Natural killer cell (primary cell): ENCODE results near the gene SPRR4. TPM values are rescaled to one million over a fixed set of nuclear protein-coding genes. Genes with fewer than 3 reads are reported as not detected.

Experiments
- ATAC-seq, 3 donors: fragments of 150-1000 bp in 2 of 3; fragments of 200-7000 bp in 1 of 3; cut with Tn5 transposase; 1 replicate in 1 of 3; 2 replicates in 2 of 3; pipeline ENCODE4 v1.10.0; 2021; ENCODE audit warnings: mild to moderate bottlenecking in 2 of 3, moderate library complexity in 2 of 3
- DNase-seq, 2 donors: peaks; one replicate each; pipeline versions ENCODE4 v3.0.0 to v3.0.0-alpha.2; 2013 to 2021; ENCODE audit warnings: mixed read lengths in 1 of 2
- H3K27ac ChIP-seq: one replicate; pipeline ENCODE4 v1.5.1; 2013; ENCODE audit warnings: mild to moderate bottlenecking, low read length
- H3K27me3 ChIP-seq: one replicate; pipeline ENCODE4 v1.6.1; 2013; ENCODE audit warnings: low read length; ENCODE audit not compliant: control insufficient read depth, insufficient read depth
- H3K36me3 ChIP-seq: one replicate; pipeline ENCODE4 v1.6.1; 2013; ENCODE audit warnings: low read length; ENCODE audit not compliant: control insufficient read depth, insufficient read depth
- H3K4me1 ChIP-seq: one replicate; pipeline ENCODE4 v1.6.1; 2013; ENCODE audit warnings: low read length; ENCODE audit not compliant: control insufficient read depth, insufficient read depth
- H3K4me3 ChIP-seq: one replicate; pipeline ENCODE4 v1.5.1; 2013; ENCODE audit warnings: low read length
- H3K9me3 ChIP-seq: one replicate; pipeline ENCODE4 v1.6.1; 2013; ENCODE audit warnings: low read length; ENCODE audit not compliant: control insufficient read depth, insufficient read depth
- H3K27ac Mint-ChIP-seq, 2 donors: one replicate each; pipeline ENCODE4 v1.8.0; 2022; ENCODE audit warnings: mild to moderate bottlenecking in 2 of 2, mixed read lengths in 2 of 2, moderate library complexity in 1 of 2
- H3K27me3 Mint-ChIP-seq, 2 donors: one replicate each; pipeline ENCODE4 v1.8.0; 2022; ENCODE audit warnings: low read depth in 2 of 2, mixed read lengths in 2 of 2
- H3K36me3 Mint-ChIP-seq: one replicate; pipeline ENCODE4 v1.8.0; 2022; ENCODE audit warnings: mixed read lengths
- H3K4me1 Mint-ChIP-seq, 2 donors: one replicate each; pipeline ENCODE4 v1.8.0; 2022; ENCODE audit warnings: mixed read lengths in 2 of 2
- H3K4me3 Mint-ChIP-seq: one replicate; pipeline ENCODE4 v1.8.0; 2022; ENCODE audit warnings: mild to moderate bottlenecking, moderate library complexity, mixed read lengths
- H3K9me3 Mint-ChIP-seq, 2 donors: one replicate each; pipeline ENCODE4 v1.8.0; 2022; ENCODE audit warnings: mixed read lengths in 2 of 2
- CTCF ChIP-seq: fragments of 200-600 bp; IDR thresholded peaks from one replicate; pipeline ENCODE4 v1.8.0; 2022; ENCODE audit warnings: antibody characterized with exemption
- WGBS: methylation state at CpG from one replicate; pipeline ENCODE4 v1.1.7; 2013; ENCODE audit warnings: missing lambda C conversion rate; ENCODE audit not compliant: insufficient coverage; 5-methylcytosine and 5-hydroxymethylcytosine counted together
- intact Hi-C: fragments of 100-400 bp; cut with micrococcal nuclease; formaldehyde crosslinking; loops from one replicate; pipeline ENCODE4 v1.14.2; 2022
- total RNA-seq, 4 donors: library from RNA; stranded (reverse); fragments of 120-200 nt in 1 of 4; gene quantifications; one replicate each; pipeline versions ENCODE4 v1.2.3 to v1.2.4, GENCODE V29; 2013 to 2022

The SPRR4 gene
- total RNA-seq, 3 donors from 2014 or later (not counting 1 experiment from before 2014, with no cell fraction given), result not detected

DNA sequence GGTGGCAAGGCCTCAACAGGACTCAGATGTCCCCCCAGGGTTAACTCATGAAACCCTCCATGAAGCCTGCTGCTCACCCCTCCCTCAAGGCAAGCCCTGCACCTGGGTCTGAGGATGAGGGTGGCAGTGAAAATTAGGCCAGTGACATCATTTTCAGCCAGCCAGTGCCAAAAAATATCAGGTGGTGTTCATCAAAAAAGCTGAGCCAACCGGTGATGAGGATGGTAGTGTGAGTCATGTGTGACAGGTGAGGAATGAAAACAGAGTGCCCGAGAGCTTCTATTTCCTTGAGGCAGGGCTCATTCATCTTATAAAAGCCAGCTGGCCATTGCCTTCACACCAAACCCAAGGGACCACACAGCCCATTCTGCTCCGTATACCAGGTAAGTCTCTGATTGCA lies 13.3 kb downstream of the SPRR4 start, which contains the start of gene SPRR1A:
Gene SPRR1A (plus strand): TSS at position 339 of the 400 bp plus-strand sequence. CDS start 1,150 bp downstream, outside the sequence.
- WGBS, result 91% methylated on average over 2 of the region's 3 CpGs
- no peak for DNase-seq
- Histone ChIP-seq H3K9me3 (no peaks in the 10 kb centered on the region), H3K27ac (no peak within 1 kb of the TSS), H3K36me3 (no peaks in the 10 kb centered on the region), H3K4me1 (no peaks in the 10 kb centered on the region), H3K4me3 (no peak within 1 kb of the TSS), H3K27me3 (no peaks in the 10 kb centered on the region)
- no peak within 1 kb of the TSS for H3K4me3 Mint-ChIP-seq
- H3K27ac Mint-ChIP-seq, result no peak within 1 kb of the TSS
- H3K4me1 Mint-ChIP-seq, result no peaks in the 10 kb centered on the region
- no peak for TF ChIP-seq CTCF
- peaks cover 24 to 43% of the 10 kb centered on the region in 2 donors for H3K27me3 Mint-ChIP-seq
- H3K9me3 Mint-ChIP-seq, result no peaks in the 10 kb centered on the region
- intact Hi-C loops, result no loop called here
- ATAC-seq, result no peak
- H3K36me3 Mint-ChIP-seq, result no peaks in the 10 kb centered on the region

DNA sequence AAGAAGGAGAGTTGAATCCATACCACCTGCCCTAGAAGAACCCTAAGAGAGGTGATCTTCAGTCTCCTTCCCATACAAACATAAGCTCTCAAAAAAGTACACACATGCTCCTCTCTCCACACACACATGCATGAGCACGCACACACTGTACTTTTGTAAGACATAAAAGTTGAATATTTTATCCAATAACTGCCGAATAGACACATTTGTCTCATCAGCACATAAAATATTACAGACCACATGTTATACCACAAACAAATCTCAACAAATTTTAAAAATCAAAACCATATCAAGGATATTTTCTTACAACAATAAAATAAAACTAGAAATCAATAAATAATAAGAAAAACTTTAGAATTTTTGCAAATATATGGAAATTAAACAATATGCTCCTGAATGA lies 16.1 kb downstream of the SPRR4 start:
- H3K27ac Mint-ChIP-seq, result no peak overlapping the region
- H3K27ac ChIP-seq, result no peak overlapping the region
- H3K4me3 Mint-ChIP-seq, result no peak overlapping the region
- no peak for TF ChIP-seq CTCF
- no peaks in the 10 kb centered on the region for H3K36me3 Mint-ChIP-seq
- H3K9me3 ChIP-seq, result no peaks in the 10 kb centered on the region
- H3K4me3 ChIP-seq, result no peak overlapping the region
- ATAC-seq, result no peak
- no peaks in the 10 kb centered on the region for H3K9me3 Mint-ChIP-seq
- intact Hi-C loops, result no loop called here
- H3K27me3 ChIP-seq, result no peaks in the 10 kb centered on the region
- H3K4me1 ChIP-seq, result no peaks in the 10 kb centered on the region
- no peak for DNase-seq
- H3K4me1 Mint-ChIP-seq, result no peaks in the 10 kb centered on the region
- no peaks in the 10 kb centered on the region for H3K36me3 ChIP-seq
- 83% methylated on average over 2 of the region's 2 CpGs for WGBS
- H3K27me3 Mint-ChIP-seq, result peaks cover 27 to 30% of the 10 kb centered on the region in 2 donors

DNA sequence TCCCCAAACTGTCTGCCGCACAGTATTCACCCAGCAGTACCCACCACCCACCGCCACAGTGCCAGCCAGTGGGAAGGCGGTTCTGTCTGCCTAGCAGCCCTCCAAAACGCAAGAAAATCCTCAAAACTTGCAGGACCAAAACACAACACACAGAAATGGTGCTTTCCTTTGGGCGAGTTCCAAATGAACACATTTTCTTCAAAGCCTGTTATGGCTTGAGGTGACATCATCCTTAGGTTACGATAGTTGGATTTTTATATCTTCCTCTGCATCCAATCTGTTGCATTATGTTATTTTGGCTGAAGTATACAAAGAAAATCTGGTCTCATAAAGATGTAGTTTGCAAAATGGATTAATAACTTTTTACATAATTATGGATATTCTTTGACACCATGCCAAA lies 22.7 kb downstream of the SPRR4 start:
- H3K36me3 ChIP-seq, result no peaks in the 10 kb centered on the region
- intact Hi-C loops, result no loop called here
- Mint-ChIP-seq H3K27ac (no peak overlapping the region), H3K36me3 (no peaks in the 10 kb centered on the region), H3K27me3 (peaks cover 12 to 34% of the 10 kb centered on the region in 2 donors), H3K4me3 (no peak overlapping the region), H3K4me1 (no peaks in the 10 kb centered on the region), H3K9me3 (peaks cover 0 to 2% of the 10 kb centered on the region in 2 donors)
- ATAC-seq (no peak), DNase-seq (no peak)
- H3K9me3 ChIP-seq, result no peaks in the 10 kb centered on the region
- H3K27ac ChIP-seq, result no peak overlapping the region
- TF ChIP-seq CTCF, result no peak
- no peaks in the 10 kb centered on the region for H3K27me3 ChIP-seq
- H3K4me3 ChIP-seq, result no peak overlapping the region
- 79% methylated on average over 5 of the region's 6 CpGs for WGBS
- H3K4me1 ChIP-seq, result no peaks in the 10 kb centered on the region

DNA sequence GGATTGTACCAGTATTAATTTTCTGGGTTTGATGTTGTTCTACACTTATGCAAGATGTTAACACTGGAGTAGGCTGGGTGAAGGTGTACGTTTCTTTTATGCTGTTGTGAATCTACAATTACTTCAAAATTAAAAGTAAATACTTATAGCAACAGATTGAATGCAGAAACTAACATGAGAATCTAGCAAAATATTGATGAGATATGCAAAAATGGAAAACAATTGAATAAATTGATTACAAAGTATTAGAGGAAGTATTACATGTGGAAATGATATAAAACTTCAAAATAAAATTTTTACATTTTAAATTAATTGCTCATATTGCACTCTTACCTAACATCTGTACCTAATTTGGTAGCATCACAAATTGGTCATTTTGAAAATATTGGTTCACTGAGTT lies 25.4 kb downstream of the SPRR4 start:
- Histone ChIP-seq H3K9me3 (no peaks in the 10 kb centered on the region), H3K4me3 (no peak overlapping the region), H3K36me3 (no peaks in the 10 kb centered on the region), H3K27ac (no peak overlapping the region), H3K4me1 (no peaks in the 10 kb centered on the region), H3K27me3 (no peaks in the 10 kb centered on the region)
- intact Hi-C loops, result no loop called here
- no CpG with 5 or more reads among the region's 1 CpG for WGBS
- Mint-ChIP-seq H3K27me3 (peaks cover 17 to 29% of the 10 kb centered on the region in 2 donors), H3K9me3 (peaks cover 0 to 2% of the 10 kb centered on the region in 2 donors), H3K4me3 (no peak overlapping the region), H3K36me3 (no peaks in the 10 kb centered on the region), H3K4me1 (no peaks in the 10 kb centered on the region), H3K27ac (no peak overlapping the region)
- no peak for ATAC-seq
- no peak for TF ChIP-seq CTCF
- no peak for DNase-seq
